Measurements from ENCODE around the gene GDF2. TPM values are rescaled to one million over a fixed set of nuclear protein-coding genes. Genes with fewer than 3 reads are reported as not detected.

The GDF2 gene
- total RNA-seq, 1 donor from 2014 or later = not detected

DNA sequence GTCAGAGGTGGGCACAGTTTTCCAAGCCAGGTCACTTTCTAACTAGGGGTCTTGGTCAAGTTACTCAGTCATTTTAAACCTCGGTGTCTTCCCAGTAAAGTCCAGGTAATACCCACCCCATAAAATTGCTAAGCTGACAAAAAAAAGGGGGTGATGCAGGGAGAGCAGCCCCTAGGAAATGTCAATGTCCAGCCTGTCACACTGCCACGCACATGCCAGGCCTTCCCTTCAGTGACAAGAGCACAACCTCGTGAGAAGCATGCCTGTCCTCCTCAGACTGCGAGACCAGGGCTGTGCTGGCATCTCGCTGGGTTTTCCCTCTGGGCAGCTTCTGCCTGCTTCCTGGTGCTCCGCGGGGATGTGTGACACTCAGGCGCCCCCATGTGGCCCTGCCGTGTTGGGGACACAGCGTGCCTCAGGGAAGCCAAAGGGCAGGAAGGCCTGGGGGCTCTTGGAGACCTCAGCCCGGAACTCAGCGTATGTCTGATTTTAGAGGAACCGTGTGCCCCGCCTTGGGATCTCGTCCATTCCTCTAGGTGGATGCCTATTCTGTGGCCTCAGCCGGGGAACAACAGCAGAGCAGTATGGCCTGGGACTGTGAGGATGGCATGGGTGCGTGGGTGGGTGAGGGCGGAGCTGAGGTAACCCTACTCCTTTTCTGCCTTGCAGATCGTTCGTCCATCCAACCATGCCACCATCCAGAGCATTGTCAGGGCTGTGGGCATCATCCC is 10.2 kb upstream of the GDF2 start:
- no peak for DNase-seq (ENCODE audit: extremely low spot score in 2 of 2)
- no peak for TF ChIP-seq POLR2AphosphoS5 (IDR thresholded peaks at IDR 0.05; ENCODE audit: insufficient read depth in 1 of 2, low read depth in 1 of 2)
- TF ChIP-seq, protein P1, sequence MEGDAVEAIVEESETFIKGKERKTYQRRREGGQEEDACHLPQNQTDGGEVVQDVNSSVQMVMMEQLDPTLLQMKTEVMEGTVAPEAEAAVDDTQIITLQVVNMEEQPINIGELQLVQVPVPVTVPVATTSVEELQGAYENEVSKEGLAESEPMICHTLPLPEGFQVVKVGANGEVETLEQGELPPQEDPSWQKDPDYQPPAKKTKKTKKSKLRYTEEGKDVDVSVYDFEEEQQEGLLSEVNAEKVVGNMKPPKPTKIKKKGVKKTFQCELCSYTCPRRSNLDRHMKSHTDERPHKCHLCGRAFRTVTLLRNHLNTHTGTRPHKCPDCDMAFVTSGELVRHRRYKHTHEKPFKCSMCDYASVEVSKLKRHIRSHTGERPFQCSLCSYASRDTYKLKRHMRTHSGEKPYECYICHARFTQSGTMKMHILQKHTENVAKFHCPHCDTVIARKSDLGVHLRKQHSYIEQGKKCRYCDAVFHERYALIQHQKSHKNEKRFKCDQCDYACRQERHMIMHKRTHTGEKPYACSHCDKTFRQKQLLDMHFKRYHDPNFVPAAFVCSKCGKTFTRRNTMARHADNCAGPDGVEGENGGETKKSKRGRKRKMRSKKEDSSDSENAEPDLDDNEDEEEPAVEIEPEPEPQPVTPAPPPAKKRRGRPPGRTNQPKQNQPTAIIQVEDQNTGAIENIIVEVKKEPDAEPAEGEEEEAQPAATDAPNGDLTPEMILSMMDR (IDR thresholded peaks at IDR 0.05) = peak; percentile 58 to 76 (median 74)
- no peak for TF ChIP-seq POLR2A (IDR thresholded peaks at IDR 0.05)
- H3K4me3 ChIP-seq = no peak overlapping the region
- no peak overlapping the region for H3K27ac ChIP-seq
- H3K36me3 ChIP-seq = no peaks in the 10 kb centered on the region
- H3K9me3 ChIP-seq = no peaks in the 10 kb centered on the region
- no peaks in the 10 kb centered on the region for H3K27me3 ChIP-seq
- intact Hi-C loops (cut with DNase I) = no loop called here
- peaks cover 14% of the 10 kb centered on the region for H3K4me1 ChIP-seq

DNA sequence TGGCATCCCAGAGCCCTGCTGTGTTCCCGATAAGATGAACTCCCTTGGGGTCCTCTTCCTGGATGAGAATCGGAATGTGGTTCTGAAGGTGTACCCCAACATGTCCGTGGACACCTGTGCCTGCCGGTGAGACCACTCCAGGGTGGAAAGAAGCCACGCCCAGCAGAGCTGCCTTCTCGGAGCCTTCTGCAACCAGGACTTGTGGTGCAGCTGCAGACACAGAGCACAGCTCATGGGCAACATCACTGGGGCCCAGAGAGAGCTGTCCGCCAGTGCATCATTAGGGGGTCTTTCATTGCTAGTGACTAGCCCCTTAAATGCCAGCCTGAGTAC is 9.6 kb upstream of the GDF2 start:
- no peaks in the 10 kb centered on the region for H3K36me3 ChIP-seq
- peaks cover 14% of the 10 kb centered on the region for H3K4me1 ChIP-seq
- no peaks in the 10 kb centered on the region for H3K9me3 ChIP-seq
- DNase-seq (ENCODE audit: extremely low spot score in 2 of 2) = no peak
- TF ChIP-seq POLR2AphosphoS5 (IDR thresholded peaks at IDR 0.05; ENCODE audit: insufficient read depth in 1 of 2, low read depth in 1 of 2) (no peak), POLR2A (IDR thresholded peaks at IDR 0.05) (no peak)
- TF ChIP-seq, protein P1 (IDR thresholded peaks at IDR 0.05) = no peak
- H3K27ac ChIP-seq = no peak overlapping the region
- intact Hi-C loops (cut with DNase I) = no loop called here
- H3K27me3 ChIP-seq = no peaks in the 10 kb centered on the region
- H3K4me3 ChIP-seq = no peak overlapping the region

DNA sequence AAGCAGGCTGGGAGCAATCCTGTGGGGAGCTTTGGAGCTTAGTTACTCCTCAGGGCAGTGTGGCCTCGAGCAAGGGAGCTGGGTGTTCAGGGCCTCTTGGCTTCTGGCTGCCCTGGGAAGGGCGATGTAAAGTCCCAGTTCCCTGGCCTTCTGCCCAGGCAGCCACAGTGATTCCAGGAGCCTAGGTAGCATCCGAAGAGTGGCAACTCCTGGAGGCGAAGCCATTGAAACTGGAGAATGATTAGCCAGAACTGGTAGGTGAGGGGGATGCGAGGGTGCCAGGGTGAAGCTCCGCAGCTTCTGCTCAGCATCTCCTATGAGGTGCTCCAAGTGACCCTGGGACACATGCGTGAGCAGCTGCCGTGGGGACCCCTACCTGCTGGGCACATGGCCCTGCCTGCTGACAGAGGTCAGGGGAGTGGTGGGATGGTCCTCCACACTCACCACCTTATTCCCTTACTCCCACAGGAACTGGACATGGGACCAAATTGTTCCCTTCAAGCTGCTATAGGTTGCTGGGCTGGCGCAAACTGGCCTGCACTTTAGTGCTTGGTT is 7.8 kb upstream of the GDF2 start:
- intact Hi-C loops (cut with DNase I) = no loop called here
- no peak for DNase-seq (ENCODE audit: extremely low spot score in 2 of 2)
- TF ChIP-seq POLR2AphosphoS5 (IDR thresholded peaks at IDR 0.05; ENCODE audit: insufficient read depth in 1 of 2, low read depth in 1 of 2) (no peak), POLR2A (IDR thresholded peaks at IDR 0.05) (no peak)
- TF ChIP-seq, protein P1 (IDR thresholded peaks at IDR 0.05) = no peak
- no peak overlapping the region for H3K4me3 ChIP-seq
- H3K27ac ChIP-seq = no peak overlapping the region
- H3K4me1 ChIP-seq = peaks cover 14% of the 10 kb centered on the region
- H3K36me3 ChIP-seq = no peaks in the 10 kb centered on the region
- H3K9me3 ChIP-seq = no peaks in the 10 kb centered on the region
- H3K27me3 ChIP-seq = no peaks in the 10 kb centered on the region

DNA sequence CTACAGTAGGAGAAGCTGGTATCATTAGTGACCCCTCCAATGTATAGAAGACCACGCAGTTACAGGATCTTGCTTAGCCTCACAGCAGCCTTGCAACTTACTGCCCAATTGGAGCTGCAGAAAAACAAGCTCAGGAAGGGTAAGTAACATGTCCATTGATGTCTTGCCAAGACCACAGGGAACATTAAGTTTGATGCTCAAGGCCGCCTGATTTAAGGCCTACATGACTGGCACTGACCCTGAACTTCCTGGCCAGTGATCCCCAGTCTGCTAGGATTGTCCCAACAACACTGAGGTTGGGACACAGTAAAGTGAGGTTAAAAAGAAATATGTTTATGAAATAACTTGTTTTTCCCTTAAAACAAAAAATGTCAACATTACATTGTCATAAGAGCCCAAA is 6.8 kb upstream of the GDF2 start:
- intact Hi-C loops (cut with DNase I) = no loop called here
- TF ChIP-seq, protein P1 (IDR thresholded peaks at IDR 0.05) = no peak
- TF ChIP-seq POLR2A (IDR thresholded peaks at IDR 0.05) = no peak
- TF ChIP-seq POLR2AphosphoS5 (IDR thresholded peaks at IDR 0.05; ENCODE audit: insufficient read depth in 1 of 2, low read depth in 1 of 2) = no peak
- Histone ChIP-seq H3K9me3 (no peaks in the 10 kb centered on the region), H3K27ac (no peak overlapping the region), H3K36me3 (no peaks in the 10 kb centered on the region), H3K4me1 (peaks cover 14% of the 10 kb centered on the region), H3K27me3 (no peaks in the 10 kb centered on the region), H3K4me3 (no peak overlapping the region)
- DNase-seq (ENCODE audit: extremely low spot score in 2 of 2) = no peak

DNA sequence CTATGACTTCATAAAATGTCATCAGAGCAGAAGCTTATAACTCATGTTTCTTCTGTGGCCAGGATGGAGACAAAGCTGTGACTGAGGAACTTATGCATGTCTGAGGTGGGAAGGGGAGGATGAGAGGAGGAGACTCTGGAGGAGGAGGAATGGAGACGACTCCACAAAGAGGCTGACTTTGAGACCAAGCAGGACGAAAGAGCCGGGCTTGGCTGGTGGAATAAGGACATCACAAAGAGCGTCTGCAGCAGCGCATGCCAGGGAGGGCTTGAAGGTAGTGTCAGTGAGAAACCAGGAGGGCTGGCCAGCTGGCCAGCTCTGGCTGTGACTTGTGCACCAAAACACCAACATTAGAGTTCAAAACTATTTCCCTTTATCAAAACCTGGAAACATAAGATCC is 6.1 kb upstream of the GDF2 start:
- no peak for DNase-seq (ENCODE audit: extremely low spot score in 2 of 2)
- no peaks in the 10 kb centered on the region for H3K9me3 ChIP-seq
- no peak overlapping the region for H3K4me3 ChIP-seq
- intact Hi-C loops (cut with DNase I) = no loop called here
- H3K27ac ChIP-seq = no peak overlapping the region
- TF ChIP-seq POLR2A (IDR thresholded peaks at IDR 0.05) (no peak), POLR2AphosphoS5 (IDR thresholded peaks at IDR 0.05; ENCODE audit: insufficient read depth in 1 of 2, low read depth in 1 of 2) (no peak)
- TF ChIP-seq, protein P1 (IDR thresholded peaks at IDR 0.05) = no peak
- H3K27me3 ChIP-seq = no peaks in the 10 kb centered on the region
- H3K36me3 ChIP-seq = no peaks in the 10 kb centered on the region
- H3K4me1 ChIP-seq = peaks cover 9% of the 10 kb centered on the region

Measured in vagina (tissue), 2 donors.